MV-4-11 (cell line): Measurements from ENCODE around the gene GOPC.
A peak's percentile ranks its signal among the peaks of the same experiment; 100 is the strongest.
"Not testable (repeated sequence)": the region's sequence is repeated elsewhere in the genome, so short reads cannot be mapped to it uniquely, and the experiment has no call there.

Experiments used
- DNase-seq: peaks from one replicate; lab custom pipeline; 2025; lab: John Stamatoyannopoulos, UW

Gene GOPC

DNA sequence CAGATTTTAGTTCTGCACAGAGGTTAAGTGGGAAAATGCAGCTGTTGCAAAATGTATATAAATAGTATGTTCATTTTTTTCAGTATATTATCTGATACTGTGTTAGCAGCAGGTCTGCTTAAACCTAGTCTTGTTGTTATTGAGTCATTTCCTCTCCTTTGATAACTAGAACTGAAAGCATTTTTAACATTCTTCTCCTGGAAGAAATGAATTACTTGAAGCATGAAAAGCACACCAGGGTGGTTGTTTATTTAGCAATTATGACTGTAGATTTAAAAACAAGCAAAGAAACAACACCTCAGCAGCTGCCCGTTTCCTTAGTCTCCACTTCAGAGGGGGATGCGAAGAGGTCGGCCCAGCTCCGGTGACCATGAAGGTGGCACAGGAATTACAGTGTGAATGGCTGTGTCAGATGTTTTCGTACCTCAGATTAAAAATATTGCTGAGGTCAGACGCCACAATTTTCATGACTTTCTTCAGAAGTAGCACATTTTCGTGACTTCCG lies 53.5 kb downstream of the GOPC start:
- DNase-seq, result peak; percentile 15

DNA sequence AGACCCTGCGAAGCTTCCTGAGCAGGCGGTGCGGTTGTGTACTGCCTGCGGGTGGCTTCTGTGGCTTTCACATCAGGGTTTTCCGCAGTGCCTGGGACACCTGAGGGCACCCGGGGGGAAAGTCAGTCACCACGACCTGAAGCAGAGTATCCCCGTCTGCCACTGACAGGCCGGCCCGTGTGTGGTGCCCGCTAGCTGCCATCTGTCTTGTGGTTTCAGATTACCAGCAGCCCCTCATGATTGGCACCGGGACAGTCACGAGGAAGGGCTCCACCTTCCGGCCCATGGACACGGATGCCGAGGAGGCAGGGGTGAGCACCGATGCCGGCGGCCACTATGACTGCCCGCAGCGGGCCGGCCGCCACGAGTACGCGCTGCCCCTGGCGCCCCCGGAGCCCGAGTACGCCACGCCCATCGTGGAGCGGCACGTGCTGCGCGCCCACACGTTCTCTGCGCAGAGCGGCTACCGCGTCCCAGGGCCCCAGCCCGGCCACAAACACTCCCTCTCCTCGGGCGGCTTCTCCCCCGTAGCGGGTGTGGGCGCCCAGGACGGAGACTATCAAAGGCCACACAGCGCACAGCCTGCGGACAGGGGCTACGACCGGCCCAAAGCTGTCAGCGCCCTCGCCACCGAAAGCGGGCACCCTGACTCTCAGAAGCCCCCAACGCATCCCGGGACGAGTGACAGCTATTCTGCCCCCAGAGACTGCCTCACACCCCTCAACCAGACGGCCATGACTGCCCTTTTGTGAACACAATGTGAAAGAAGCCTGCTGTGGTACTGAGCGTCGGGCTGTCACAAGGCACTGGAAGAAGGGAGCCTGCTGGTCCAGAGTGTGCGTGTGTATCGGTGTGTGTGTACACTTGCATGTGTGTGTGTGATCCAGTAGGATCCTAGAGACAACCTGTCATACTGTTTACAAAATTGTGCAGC lies 54.4 kb downstream of the GOPC start:
- DNase-seq, result no peak

DNA sequence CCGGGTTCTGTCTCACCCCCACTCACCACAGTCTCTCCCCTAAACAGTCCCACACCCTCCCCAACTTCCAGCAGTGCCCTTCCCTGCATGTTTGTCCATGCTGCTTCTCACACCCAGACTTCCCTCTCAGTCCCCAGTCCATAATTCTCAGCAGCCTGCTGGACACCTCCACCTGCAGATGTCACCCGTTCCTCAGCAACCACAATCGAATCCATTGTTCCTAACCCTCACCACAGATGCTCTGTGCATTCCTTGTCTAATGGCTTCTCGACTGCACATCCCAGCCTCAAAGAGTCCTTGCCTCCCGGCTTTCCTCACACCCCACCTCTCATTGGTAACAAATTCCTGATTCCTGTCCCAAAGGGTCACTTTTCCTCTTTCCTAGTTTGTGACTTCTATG lies 55.6 kb downstream of the GOPC start:
- no peak for DNase-seq

DNA sequence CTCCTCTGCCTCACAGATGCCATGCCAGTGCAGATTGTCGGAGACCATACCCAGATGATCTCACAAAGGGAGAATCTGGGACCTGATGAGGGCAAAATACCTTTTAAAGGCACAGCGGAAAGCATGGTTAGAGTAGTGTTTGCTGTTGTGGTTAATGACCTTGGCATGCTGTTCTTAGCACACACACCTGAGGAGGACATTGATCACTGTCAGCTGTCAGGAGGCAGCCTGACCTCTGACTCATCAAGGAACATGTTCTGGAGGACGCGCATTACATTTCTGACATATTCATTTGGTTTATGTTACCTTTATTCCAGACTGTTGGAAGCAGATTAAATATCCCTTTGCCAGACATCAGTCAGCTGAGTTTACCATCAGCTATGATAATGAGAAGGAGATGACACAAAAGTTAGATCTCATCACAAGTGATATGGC lies 57.1 kb downstream of the GOPC start:
- no peak for DNase-seq

DNA sequence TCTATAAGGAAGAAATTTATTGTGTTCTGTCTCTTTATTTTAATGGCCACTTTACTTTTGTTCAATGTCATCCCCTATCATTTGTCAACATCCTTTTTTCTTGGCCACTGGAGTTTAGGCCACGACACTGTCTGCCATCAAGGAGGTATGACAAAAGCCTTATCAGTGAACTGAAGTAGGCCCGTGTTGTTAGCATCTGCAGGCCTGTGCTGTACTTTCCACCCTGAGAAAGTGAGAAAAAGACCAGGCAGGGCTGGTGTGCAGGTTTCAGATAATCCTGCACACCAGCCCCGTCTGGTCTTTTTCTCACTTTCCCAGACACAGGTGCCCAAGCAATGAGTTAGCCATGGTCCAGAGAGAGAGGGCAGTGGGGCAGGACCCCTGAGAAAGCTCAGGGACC lies 57.6 kb downstream of the GOPC start:
- DNase-seq, result no peak

DNA sequence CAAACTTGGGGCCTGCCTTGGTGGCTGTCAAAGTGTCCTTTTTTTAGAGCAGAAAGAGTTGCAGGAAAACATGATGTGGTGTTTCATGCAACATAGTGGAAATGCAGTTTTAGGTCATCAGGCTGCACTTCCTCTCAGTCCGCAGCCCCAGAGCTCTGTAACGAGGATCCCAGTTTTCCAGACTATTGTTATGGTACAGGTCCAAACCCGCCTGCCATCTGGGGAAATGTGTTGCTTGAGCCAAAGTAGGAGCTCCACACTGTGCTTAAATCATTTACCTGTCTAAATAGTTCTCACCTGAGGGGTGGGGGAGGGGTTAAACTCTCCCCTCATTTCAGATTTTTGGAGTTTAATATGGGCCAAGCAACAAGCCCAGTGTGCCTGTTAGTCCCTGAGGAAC lies 59.8 kb downstream of the GOPC start:
- DNase-seq, result no peak

DNA sequence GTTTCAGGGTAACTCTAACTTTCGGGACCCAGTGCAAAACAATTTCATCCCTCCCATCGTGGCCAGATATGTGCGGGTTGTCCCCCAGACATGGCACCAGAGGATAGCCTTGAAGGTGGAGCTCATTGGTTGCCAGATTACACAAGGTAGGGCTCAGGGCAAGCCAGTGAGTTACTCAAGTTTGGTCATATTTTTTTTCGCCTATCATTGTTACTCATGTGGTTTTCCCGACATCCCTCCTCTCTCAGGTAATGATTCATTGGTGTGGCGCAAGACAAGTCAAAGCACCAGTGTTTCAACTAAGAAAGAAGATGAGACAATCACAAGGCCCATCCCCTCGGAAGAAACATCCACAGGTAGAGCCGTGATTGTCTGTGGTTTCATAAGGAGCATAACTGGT lies 61.6 kb downstream of the GOPC start:
- DNase-seq, result no peak

DNA sequence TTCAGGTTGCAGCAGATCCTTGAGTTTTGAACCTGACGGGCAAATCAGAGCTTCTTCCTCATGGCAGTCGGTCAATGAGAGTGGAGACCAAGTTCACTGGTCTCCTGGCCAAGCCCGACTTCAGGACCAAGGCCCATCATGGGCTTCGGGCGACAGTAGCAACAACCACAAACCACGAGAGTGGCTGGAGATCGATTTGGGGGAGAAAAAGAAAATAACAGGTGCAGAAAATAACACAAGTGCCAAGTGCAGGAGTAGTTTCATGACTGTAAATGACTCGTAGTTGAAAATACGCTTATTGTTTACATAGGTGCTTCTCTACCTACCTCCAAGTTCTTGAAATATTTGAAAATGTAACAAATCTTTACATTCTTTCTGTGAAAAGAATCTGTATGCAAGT lies 63.7 kb downstream of the GOPC start:
- DNase-seq, result no peak

DNA sequence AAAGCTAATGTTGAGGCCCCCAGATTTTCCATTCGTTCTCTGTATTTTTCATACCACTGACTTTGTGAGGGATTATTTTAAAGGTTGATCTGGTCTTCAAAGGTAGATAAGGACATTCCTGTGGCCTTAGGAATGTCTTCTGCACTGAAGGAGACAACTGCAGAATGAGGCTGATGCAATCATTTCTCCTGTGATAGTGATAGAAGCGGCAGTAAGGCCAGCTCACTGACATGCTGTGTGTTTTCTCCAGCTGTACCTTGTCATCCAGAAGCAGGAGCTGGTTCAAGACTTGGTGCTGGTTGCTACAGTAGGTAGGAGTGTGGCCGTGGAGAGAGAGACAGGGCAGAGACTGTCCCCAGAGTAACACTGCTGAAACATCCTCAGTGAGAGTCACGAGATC lies 66.0 kb downstream of the GOPC start:
- DNase-seq, result no peak

DNA sequence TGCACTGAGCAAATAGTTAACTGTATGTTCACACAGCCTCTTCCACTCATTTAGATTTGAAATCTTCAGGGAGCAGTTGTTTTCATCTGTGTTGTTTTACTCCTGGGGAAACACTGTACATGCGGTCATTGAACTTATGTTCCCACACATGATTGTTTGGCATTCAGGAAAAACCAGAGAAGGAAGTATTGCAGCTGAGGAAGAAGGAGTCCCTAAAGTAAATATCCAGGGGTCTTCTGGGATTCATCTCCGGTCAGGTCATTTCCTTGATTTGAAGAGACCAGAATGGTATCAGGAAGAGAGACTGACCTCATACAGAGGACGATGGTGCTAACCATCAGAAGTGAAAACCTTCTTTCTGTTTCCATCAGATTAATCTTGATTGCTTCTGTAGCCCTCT lies 67.3 kb downstream of the GOPC start:
- DNase-seq, result no peak

DNA sequence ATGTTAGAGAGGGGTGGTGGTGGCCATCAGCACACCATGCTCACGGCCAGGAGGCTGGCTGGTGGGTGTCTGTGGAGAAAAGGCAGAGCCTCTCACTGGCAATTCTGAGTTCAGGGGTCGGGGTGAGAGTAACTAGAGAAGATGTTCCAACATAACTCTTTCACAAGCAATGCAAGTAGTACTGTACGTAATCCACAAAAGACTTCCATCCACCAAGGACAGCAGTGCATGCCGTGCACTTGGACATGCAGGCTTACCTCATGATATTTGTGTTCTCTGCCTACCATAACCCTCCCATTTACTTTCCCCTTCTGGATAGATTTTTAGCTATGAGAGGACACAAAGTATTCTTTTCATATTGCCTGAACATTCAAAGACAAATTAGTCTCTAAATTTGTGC lies 68.5 kb downstream of the GOPC start:
- DNase-seq, result no peak

DNA sequence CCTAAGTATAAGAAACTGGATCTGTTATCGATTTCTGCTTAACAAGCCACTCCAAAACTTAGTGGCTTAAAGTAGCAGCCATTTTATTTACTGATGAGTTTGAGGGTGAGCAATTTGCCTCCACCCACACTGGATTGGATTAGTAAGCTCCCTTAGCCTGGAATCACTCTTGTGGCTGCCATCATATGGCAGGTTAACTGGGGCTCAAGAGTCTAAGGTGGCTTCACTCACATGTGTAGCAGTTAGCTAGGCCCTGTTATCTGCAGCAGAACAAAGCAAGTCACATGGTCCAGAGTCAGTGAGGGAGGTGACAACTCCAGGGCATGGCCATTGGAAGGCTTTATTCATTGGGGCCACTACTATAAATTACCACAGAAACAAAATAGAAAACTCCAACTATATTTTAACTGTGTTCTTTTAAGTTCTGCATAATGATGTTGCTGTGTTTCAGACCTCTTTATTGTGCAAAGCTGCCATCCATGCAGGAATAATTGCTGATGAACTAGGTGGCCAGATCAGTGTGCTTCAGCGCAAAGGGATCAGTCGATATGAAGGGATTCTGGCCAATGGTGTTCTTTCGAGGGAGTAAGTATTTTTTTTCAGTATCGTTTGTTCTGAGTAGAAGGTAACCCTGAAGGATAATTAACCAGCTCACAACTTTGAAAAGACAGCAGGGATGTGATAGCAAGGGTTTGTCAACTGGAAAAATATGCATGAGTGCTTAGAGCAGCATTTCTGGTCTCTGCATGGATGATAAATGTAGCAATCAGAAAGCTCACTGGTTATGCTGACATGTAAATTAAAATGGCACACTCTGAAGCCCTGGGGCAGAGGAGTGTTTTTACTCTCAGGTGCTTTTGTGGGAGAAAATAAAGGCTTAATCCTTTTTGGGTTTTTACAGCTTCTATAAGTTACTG lies 70.2 kb downstream of the GOPC start:
- DNase-seq, result no peak

DNA sequence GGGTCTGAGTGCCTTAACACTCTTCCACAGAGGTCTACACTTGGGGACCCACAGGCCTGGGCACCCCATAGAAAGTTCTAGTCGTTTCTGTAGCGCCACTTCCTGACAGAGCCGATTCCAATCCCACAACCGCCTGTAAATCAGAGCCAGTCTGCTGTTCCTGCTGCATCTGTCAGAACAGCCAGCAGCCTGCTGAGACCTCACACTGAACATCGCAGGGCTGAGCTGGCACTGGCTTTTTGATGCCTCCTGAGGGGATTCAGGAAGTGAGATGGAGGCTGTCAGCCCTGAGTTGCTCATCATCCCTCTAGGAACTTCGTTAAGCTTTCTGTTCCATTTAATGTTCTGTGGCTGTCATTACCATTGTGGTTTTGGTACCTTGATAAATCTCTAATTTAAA lies 71.0 kb downstream of the GOPC start:
- DNase-seq, result no peak

DNA sequence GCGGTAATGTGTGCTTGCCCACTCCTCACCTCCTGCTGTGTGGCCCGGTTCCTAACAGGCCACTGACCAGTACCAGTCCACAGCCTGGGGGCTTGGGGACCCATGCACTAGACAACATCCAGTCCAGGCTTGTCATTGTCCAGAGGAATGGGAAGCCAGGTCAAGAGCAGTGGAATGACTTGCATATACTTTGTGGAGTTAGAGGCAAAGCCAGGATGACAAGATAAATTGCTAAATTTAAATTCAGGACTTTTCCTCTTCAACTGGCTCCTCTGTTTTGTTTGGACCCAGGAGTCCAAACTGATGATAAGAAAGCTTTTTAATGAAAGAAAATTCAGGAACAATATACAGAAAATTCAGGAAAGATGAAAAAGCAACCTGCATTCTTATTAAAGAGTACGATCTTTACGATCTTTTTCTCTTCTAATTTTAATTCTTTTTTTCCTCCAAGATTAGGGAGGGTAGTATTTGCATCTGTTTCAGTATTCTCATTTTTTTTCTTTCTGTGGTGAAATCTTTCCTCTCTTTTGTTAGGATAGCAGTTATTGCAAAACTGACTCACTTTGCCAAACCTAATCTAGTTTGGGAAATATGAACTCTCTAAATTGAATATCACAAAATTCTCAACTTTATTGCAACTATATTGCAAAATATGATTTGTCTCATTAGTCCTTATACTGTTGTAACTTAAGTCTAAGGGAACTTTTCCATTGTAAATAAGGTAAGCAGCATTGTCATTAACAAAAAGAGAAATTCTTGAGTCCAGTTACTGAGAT lies 71.7 kb downstream of the GOPC start:
- no peak for DNase-seq

DNA sequence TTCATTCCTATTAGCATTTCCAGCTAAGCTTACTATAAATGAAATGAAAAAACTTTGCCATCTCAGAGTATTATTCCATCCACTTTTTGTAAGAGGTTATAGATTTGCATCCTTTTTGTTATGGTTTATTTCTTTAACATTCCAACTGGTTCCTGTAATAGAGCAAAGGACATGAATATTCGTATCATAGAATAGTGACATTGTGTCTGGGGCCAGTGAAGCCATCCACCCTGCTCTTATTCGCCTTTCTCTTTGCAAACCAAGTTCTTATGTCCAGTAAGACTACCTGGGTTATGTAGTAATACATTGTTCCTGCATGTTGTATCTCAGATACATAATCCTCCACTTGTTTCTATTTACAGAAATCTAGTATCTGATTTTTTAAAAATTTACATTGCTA lies 76.7 kb downstream of the GOPC start:
- DNase-seq, result no peak

DNA sequence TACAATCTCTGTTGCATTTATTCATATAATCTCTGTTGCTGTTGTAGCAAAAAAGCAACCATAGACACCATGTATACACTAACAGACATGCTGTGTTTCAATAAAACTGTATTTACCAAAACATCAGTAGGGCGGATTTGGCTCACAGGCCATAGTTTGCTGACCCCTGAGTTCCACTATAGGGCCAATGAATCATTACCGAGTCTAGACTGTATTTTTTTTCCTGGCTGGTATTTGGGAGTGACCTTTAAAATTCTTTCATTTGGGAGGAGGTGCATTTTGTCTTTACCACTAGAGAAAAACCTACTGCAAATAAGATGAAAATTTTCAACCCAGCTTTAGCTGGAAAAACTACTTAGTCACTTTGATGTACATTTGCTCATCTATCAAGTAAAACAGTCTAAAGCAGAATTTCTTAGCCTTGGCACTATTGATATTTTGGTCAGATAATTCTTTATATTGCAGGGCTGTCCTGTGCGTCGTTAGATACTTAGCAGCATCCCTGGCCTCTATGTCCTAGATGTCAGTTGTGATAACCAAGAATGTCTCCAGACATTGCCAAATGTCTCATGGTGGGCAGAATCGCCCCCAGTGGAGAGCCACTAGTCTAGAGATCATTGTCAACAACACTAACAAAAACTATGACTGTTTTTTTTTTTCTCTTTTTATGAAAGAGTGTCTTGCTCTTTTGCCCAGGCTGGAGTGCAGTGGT lies 80.4 kb downstream of the GOPC start:
- DNase-seq, result no peak

DNA sequence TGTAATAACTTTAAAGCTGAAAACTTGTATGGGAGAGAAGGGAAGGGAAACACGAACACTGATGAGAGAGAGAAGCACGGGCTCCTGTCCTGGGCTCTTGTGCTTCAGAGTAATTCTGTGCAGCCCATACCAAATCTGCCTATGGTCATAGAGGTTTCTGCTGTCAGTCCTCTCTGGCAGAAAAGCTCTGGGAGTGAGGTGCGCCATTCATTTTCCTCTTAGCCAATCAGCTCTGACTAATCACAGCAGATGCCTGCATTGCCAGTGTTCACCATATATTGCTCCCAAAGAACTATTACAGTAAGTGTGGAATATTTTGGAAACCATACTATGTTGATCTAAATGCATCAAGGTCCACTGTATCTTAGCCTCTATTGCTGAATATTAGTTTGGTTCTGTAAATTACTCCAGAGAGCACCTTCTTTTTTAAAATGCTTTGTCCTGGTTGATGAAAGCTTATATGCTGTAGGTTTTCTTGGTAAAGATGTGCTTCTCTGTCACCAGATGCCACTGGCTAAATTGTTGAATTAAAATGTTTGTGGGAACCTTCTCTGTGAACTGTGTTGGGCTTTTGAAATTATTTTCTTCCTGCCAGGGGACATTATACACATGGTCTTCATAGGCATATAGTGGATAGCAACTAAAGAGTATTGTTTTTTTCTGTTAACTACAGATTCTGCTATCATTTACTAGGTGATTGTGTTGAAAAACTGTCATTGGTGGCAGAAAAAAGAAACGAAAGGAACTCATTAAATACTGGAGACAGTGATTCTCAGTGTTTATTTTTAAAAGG lies 81.5 kb downstream of the GOPC start:
- DNase-seq, result no peak

DNA sequence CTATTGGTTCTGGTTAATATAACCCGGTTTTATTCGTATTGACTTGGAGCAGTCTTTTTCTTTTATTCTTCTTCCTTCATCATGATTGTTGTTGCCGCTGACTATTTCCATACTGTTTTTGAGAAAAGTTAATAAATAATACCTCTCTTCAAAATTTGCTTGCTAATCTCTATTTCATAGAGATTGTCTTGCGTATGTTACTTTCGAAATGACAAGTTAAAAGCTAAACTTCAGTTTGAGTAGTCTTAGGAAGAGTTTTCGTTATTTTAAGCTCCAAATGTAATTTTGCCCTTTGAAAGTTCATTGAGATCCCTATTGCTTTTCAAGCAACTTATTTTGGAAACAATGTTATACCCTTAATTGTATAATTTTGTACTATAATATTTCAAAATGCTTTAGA lies 83.4 kb downstream of the GOPC start:
- no peak for DNase-seq

DNA sequence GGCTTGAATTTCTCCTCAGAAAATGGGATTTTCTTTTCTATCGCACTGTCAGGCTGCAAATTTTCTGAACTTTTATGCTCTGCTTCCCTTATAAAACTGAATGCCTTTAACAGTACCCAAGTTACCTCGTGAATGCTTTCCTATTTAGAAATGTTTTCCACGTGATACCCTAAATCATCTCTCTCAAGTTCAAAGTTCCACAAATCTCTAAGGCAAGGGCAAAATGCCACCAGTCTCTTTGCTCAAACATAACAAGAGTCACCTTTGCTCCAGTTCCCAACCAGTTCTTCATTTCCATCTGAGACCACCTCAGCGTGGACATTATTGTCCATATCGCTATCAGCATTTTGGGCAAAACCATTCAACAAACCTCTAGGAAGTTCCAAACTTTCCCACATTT lies 84.3 kb downstream of the GOPC start:
- not testable (repeated sequence) for DNase-seq

DNA sequence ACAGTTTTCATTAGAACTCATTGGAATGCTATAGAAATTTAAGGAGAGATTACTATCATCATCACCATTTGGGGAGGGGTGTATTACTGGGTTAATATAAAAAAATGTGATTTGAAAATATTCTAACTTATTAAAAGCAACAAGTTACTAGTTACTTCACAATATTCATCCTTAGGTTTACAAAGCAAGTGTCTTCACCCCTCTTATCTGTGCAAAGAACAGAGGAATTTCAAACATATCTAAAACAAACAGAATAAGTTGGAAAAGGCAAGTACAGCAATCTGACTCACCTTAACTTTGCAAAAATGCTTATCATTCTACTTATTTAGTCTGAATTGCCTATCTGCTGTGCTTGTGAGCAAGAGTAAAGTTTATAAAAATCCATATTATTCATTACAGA lies 87.0 kb downstream of the GOPC start:
- no peak for DNase-seq

DNA sequence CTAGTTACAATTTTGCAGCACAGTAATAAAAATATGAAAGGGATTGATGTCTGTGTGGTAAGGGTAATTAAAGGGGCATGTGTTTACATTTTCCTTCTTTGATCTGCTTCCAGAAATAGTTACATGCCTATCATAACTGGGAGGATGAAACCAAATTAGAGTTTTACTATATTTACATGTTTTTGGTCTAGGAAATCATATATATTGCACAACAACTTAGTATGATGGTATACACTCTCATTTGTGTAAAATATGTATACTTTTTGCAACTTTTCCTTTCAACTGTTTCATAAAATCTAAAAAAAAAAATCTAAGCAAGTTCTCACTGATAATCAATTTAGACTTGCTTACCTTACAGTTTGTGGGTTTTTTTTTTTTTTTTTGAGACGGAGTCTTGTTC lies 87.7 kb downstream of the GOPC start:
- no peak for DNase-seq
